AG04450 (cell line): ENCODE measurements around the gene ZNF335. TPM values are rescaled to one million over a fixed set of nuclear protein-coding genes. Genes with fewer than 3 reads are reported as not detected.
"Not testable (repeated sequence)": the region's sequence is repeated elsewhere in the genome, so short reads cannot be mapped to it uniquely, and the experiment has no call there.

Experiments
- CTCF ChIA-PET: fragments of 300-600, 350-600 bp; formaldehyde crosslinking; extraction: SDS; loops from one replicate; lab custom pipeline; 2022; ENCODE audit warnings: antibody characterized with exemption, inconsistent platforms; lab: Charles Lee
- POLR2A ChIA-PET: fragments of 350-600 bp; formaldehyde crosslinking; extraction: SDS; loops from one replicate; lab custom pipeline; 2021; ENCODE audit warnings: antibody characterized with exemption, inconsistent platforms; lab: Yijun Ruan, JAX
- DNase-seq: peaks from one replicate; pipeline ENCODE4 v3.0.0-alpha.2; 2011; ENCODE audit warnings: low read depth, low spot score
- H3K27ac ChIP-seq: one replicate; pipeline ENCODE4 v1.5.1; 2012; ENCODE audit warnings: low read depth, low read length, control low read depth
- H3K27me3 ChIP-seq: one replicate; pipeline ENCODE4 v1.6.0; 2012; ENCODE audit warnings: low read length; ENCODE audit not compliant: control insufficient read depth, insufficient read depth
- H3K4me3 ChIP-seq: 2 replicates; pipeline ENCODE4 v1.5.1; 2011; ENCODE audit warnings: mild to moderate bottlenecking, low read depth, low read length, control low read depth
- H3K9me3 ChIP-seq: 2 replicates; pipeline ENCODE4 v1.5.1; 2012; ENCODE audit warnings: low read length; ENCODE audit not compliant: control insufficient read depth, insufficient read depth
- polyA plus RNA-seq: library from polyadenylated mRNA; depleted of rRNA; stranded (reverse); fragments of >200 nt; gene quantifications from 2 replicates; pipeline ENCODE4 v1.2.3, GENCODE V29; 2011
- TF ChIP-seq, protein P1 (sequence below): IDR thresholded peaks from 2 replicates; pipeline ENCODE4 v1.5.1; 2011; ENCODE audit warnings: low read depth, low read length, control low read depth, inconsistent platforms

The ZNF335 gene
- polyA plus RNA-seq, 1 experiment: 5.5 TPM

DNA sequence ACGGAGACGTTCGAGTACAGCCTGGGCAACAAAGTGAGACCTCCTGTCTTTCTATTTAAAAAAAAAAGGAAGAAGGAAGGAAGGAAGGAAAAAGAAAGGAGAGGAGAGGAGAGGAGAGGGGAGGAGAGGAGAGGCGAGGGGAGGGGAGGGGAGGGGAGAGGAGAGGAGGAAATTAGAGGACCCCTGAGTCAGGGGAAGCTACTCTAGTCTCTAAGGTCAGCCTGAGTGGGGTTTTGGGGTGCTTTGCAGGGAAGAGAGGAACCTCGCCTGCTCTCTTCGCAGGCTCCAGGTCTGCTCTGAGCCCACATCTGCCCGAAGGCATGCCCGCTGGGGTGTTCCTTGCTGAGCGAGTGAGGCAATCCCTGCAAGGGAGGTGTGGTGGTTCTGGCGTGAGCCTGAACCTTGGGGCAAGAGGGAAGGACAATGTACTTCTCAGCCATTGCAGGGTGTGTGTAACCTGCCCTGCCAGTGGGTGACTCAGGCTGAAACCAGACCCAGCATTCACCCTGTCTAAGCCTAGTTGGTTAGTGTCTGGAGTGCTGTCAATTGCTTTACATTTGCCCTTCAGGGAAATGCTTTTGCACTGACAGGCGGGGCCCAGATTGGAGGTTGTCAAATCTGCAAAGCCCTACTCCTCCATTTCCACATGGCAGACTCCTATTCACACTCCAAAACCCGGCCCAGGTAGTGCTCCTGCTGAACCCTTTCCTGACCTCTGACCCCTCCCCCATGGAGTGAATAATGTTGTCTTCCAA lies 21.4 kb upstream of the ZNF335 start:
- TF ChIP-seq, protein P1, sequence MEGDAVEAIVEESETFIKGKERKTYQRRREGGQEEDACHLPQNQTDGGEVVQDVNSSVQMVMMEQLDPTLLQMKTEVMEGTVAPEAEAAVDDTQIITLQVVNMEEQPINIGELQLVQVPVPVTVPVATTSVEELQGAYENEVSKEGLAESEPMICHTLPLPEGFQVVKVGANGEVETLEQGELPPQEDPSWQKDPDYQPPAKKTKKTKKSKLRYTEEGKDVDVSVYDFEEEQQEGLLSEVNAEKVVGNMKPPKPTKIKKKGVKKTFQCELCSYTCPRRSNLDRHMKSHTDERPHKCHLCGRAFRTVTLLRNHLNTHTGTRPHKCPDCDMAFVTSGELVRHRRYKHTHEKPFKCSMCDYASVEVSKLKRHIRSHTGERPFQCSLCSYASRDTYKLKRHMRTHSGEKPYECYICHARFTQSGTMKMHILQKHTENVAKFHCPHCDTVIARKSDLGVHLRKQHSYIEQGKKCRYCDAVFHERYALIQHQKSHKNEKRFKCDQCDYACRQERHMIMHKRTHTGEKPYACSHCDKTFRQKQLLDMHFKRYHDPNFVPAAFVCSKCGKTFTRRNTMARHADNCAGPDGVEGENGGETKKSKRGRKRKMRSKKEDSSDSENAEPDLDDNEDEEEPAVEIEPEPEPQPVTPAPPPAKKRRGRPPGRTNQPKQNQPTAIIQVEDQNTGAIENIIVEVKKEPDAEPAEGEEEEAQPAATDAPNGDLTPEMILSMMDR: no peak
- H3K27me3 ChIP-seq: peaks cover 8% of the 10 kb centered on the region
- no peak for DNase-seq
- H3K4me3 ChIP-seq: no peak overlapping the region
- CTCF ChIA-PET: no interaction called here
- POLR2A ChIA-PET: no interaction called here
- no peaks in the 10 kb centered on the region for H3K9me3 ChIP-seq
- no peak overlapping the region for H3K27ac ChIP-seq

DNA sequence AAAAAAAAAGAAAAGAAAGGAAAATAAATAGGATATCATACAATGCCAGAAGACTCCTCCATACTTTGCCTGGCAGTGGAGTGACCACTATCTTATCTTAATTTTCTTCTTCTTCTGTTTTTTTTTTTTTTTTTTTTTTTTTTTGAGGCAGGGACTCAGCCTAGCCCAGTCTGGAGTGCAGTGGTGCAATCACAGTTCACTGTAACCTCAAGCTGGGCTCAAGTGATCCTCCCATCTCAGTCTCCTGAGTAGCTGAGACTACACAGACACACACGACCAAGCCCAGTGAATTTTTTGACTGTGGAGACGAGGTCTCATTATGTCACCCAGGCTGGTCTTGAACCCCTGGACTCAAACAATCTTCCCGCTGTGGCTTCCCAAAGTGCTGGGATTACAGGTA lies 19.6 kb upstream of the ZNF335 start:
- Histone ChIP-seq H3K27ac (no peak overlapping the region), H3K27me3 (peaks cover 3% of the 10 kb centered on the region), H3K4me3 (no peak overlapping the region), H3K9me3 (no peaks in the 10 kb centered on the region)
- CTCF ChIA-PET: no interaction called here
- DNase-seq: no peak
- TF ChIP-seq, protein P1: no peak
- POLR2A ChIA-PET: no interaction called here

DNA sequence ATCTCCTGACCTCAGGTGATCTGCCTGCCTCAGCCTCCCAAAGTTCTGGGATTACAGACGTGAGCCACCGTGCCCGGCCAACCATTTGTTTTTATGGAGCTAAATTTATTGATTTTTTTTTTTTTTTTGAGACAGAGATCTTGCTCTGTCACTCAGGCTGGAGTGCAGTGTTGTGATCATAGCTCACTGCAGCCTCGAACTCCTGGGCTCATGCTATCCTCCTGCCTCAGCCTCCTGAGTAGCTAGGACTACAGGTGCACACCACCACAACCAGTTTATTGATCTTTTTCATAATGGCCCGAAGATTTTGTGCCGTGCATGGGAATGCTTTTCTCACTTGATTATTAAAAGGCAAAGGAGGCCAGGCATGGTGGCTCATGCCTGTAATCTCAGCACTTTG lies 16.8 kb upstream of the ZNF335 start:
- H3K4me3 ChIP-seq, POLR2A ChIA-PET, H3K27me3 ChIP-seq, H3K27ac ChIP-seq, H3K9me3 ChIP-seq, DNase-seq: not testable (repeated sequence)
- CTCF ChIA-PET: interaction anchor here (0.5 to 4.1 kb wide), 5 partner anchors 14 to 347 kb away, joined by 3 to 26 read pairs (median 5); no protein-coding TSS in a partner anchor

DNA sequence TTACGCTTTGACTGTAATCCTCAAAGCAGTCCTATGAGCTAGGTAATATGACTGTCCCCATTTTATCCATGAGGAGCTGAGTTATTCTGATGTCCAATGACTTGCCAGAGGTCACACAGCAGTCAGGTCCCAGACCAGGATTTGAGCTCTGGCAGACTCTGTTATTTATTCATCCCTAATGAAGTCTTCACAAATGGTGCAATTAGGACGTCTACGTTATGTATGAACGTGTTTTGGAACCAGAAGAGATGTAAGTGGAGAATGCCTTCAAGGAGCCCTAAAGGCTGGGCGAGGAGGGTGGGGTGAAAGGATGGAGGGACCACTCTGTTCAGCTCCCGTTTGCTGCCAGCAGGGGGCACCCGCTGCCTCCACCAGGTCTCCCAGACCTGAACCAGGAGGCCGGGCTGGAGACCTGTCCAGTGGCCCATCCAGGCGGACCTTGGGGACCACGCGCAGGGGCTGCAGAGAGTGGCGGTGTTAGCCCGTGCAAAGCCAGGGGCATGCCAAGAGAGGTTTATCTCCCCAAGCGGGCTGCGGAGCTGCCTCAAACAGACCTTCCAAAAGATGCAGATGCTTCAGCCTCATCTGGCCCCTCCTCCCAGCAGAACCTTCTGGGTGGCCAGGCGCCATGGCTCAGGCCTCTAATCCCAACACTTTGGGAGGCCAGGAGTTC lies 15.2 kb upstream of the ZNF335 start:
- ChIA-PET POLR2A (no interaction called here), CTCF (interaction anchor here (0.6 to 4.1 kb wide), 19 partner anchors 9 to 705 kb away, joined by 3 to 26 read pairs (median 4); no protein-coding TSS in a partner anchor)
- H3K27me3 ChIP-seq: peaks cover 14% of the 10 kb centered on the region
- TF ChIP-seq, protein P1: peak; percentile 80
- no peaks in the 10 kb centered on the region for H3K9me3 ChIP-seq
- DNase-seq: no peak
- H3K4me3 ChIP-seq: no peak overlapping the region
- H3K27ac ChIP-seq: no peak overlapping the region

DNA sequence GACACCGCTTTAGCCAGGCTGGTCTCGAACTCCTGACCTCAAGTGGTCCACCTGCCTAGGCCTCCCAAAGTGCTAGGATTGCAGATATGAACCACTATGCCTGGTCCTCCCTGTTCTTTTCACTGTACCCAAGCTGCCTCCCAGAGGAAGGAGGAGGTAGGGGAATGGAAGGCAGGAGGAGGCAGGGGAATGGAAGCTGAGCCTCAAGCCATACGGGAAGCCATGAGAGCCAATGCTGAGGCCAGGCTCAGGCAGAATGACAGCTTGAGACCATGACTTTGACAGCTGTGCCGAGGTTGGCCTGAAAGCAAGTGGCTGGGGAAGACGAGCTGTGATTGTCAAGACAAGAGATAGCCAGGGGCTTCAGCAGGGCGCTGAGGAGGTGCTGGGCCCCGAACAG lies 13.6 kb upstream of the ZNF335 start:
- TF ChIP-seq, protein P1: no peak
- Histone ChIP-seq H3K27ac (no peak overlapping the region), H3K27me3 (peaks cover 12% of the 10 kb centered on the region), H3K9me3 (no peaks in the 10 kb centered on the region), H3K4me3 (no peak overlapping the region)
- ChIA-PET CTCF (interaction anchor here (2.7 to 4.1 kb wide), 2 partner anchors 16 to 28 kb away, joined by 15 read pairs; no protein-coding TSS in a partner anchor), POLR2A (no interaction called here)
- no peak for DNase-seq
